ENCODE results near the gene HERC4.
"Not testable (repeated sequence)": the region's sequence is repeated elsewhere in the genome, so short reads cannot be mapped to it uniquely, and the experiment has no call there.

The HERC4 gene

GRCh38 chr10:67955614-67956013, 119.5 kb downstream of the HERC4 start:
- no peak for DNase-seq

- no peak for DNase-seq
Observed at GRCh38 chr10:67943917-67944316, 131.2 kb downstream of the HERC4 start.

- DNase-seq, result no peak
Observed at GRCh38 chr10:67936416-67936815, 138.7 kb downstream of the HERC4 start.

- no peak for DNase-seq
Observed at GRCh38 chr10:67935223-67935622, 139.9 kb downstream of the HERC4 start.

GRCh38 chr10:67934336-67934735, 140.7 kb downstream of the HERC4 start:
- no peak for DNase-seq

GRCh38 chr10:67933199-67933598, 141.9 kb downstream of the HERC4 start:
- no peak for DNase-seq

GRCh38 chr10:67926951-67927350, 148.1 kb downstream of the HERC4 start:
- no peak for DNase-seq

GRCh38 chr10:67925449-67926005, 149.6 kb downstream of the HERC4 start:
- DNase-seq, result no peak

GRCh38 chr10:67924136-67924535, 150.9 kb downstream of the HERC4 start:
- no peak for DNase-seq

GRCh38 chr10:67923551-67923950, 151.5 kb downstream of the HERC4 start:
- no peak for DNase-seq

GRCh38 chr10:67921065-67921464, 154.0 kb downstream of the HERC4 start:
- DNase-seq, result no peak

- DNase-seq, result no peak
Observed at GRCh38 chr10:67917679-67918078, 157.4 kb downstream of the HERC4 start.

GRCh38 chr10:67917169-67917568, 157.9 kb downstream of the HERC4 start:
- no peak for DNase-seq

GRCh38 chr10:67914777-67915340, 160.2 kb downstream of the HERC4 start:
- DNase-seq, result no peak

GRCh38 chr10:67912331-67912946, 162.6 kb downstream of the HERC4 start:
- DNase-seq, result no peak

- DNase-seq, result no peak
Observed at GRCh38 chr10:67903581-67903980, 171.5 kb downstream of the HERC4 start.

- no peak for DNase-seq
Observed at GRCh38 chr10:67893637-67894036, 181.4 kb downstream of the HERC4 start.

- peak; percentile 4 for DNase-seq
Observed at GRCh38 chr10:67884842-67885670, 190.0 kb downstream of the HERC4 start.

GRCh38 chr10:67884313-67884841, 190.7 kb downstream of the HERC4 start, which contains the start of gene SIRT1:
SIRT1 (plus strand) TSS chr10:67884656; CDS start chr10:67884722, 66 bp downstream.
- peak; percentile 55 for DNase-seq

- DNase-seq, result no peak
Observed at GRCh38 chr10:67883710-67884312, 191.3 kb downstream of the HERC4 start.

- no peak for DNase-seq
Observed at GRCh38 chr10:67878133-67878532, 196.9 kb downstream of the HERC4 start.

GRCh38 chr10:67877421-67877820, 197.7 kb downstream of the HERC4 start:
- not testable (repeated sequence) for DNase-seq
